ENCODE measurements around the gene PARVB.

The PARVB gene

DNA sequence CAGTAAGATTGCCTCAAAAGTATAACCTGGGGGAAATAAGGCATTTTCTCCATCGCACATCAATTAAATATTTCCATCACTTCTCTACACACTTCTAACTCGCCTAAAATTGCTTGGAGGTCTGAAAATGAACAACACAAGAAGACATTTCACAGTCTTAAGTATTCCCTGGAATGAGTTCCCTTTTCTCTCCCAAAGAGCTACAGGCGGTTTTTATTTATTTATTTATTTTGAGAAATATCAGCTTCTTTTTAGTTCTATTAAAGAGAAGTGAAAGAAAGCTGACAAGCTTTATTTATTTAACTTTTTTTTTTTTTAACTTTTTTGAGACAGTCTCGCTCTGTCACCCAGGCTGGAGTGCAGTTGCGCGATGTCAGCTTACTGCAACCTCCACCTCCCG lies 11.5 kb upstream of the PARVB start:
- TF ChIP-seq BCL11A (tag by site-specific recombination; IDR thresholded peaks at IDR 0.05; ENCODE audit: low read depth), result no peak
- TF ChIP-seq OSR2 (tag by site-specific recombination; IDR thresholded peaks at IDR 0.05), result no peak
- no peak for TF ChIP-seq ZBTB6 (tag by site-specific recombination; IDR thresholded peaks at IDR 0.05)
- TF ChIP-seq ZNF19 (tag by site-specific recombination; IDR thresholded peaks at IDR 0.05; ENCODE audit: low read depth), result no peak
- no peak for TF ChIP-seq ZBTB1 (tag by site-specific recombination; IDR thresholded peaks at IDR 0.05)
- no peak for TF ChIP-seq ZNF610 (tag by site-specific recombination; IDR thresholded peaks at IDR 0.05; ENCODE audit: borderline replicate concordance)
- no peak for TF ChIP-seq ZIC2 (tag by site-specific recombination; IDR thresholded peaks at IDR 0.05)
- TF ChIP-seq ZSCAN30 (tag by site-specific recombination; IDR thresholded peaks at IDR 0.05), result no peak
- TF ChIP-seq, protein P1, sequence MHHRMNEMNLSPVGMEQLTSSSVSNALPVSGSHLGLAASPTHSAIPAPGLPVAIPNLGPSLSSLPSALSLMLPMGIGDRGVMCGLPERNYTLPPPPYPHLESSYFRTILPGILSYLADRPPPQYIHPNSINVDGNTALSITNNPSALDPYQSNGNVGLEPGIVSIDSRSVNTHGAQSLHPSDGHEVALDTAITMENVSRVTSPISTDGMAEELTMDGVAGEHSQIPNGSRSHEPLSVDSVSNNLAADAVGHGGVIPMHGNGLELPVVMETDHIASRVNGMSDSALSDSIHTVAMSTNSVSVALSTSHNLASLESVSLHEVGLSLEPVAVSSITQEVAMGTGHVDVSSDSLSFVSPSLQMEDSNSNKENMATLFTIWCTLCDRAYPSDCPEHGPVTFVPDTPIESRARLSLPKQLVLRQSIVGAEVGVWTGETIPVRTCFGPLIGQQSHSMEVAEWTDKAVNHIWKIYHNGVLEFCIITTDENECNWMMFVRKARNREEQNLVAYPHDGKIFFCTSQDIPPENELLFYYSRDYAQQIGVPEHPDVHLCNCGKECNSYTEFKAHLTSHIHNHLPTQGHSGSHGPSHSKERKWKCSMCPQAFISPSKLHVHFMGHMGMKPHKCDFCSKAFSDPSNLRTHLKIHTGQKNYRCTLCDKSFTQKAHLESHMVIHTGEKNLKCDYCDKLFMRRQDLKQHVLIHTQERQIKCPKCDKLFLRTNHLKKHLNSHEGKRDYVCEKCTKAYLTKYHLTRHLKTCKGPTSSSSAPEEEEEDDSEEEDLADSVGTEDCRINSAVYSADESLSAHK (tag by site-specific recombination; IDR thresholded peaks at IDR 0.05), result no peak
- no peak for TF ChIP-seq ZFP37 (tag by site-specific recombination; IDR thresholded peaks at IDR 0.05)
- no peak for TF ChIP-seq OVOL3 (tag by site-specific recombination; IDR thresholded peaks at IDR 0.05)
- TF ChIP-seq MEIS1 (CRISPR knock-in tag; IDR thresholded peaks at IDR 0.05; ENCODE audit: borderline replicate concordance), result no peak
- TF ChIP-seq ZNF112 (tag by site-specific recombination; IDR thresholded peaks at IDR 0.05), result no peak
- no peak for TF ChIP-seq ZBTB48 (tag by site-specific recombination; IDR thresholded peaks at IDR 0.05)
- ChIA-PET POLR2A (no interaction called here), CTCF (interaction anchor here (0.7 to 1.3 kb wide), 4 partner anchors 8 to 768 kb away, joined by 3 to 6 read pairs (median 4); no protein-coding TSS in a partner anchor)
- H3K4me1 ChIP-seq (ENCODE audit: control insufficient read depth, insufficient read depth, low read length), result no peaks in the 10 kb centered on the region
- H3K27ac ChIP-seq (ENCODE audit: extremely low read depth, low read depth, low read length), result no peak overlapping the region
- no peaks in the 10 kb centered on the region for H3K36me3 ChIP-seq (ENCODE audit: control insufficient read depth in 2 of 2, insufficient read depth in 1 of 2, low read length in 2 of 2)
- no peaks in the 10 kb centered on the region for H3K9me3 ChIP-seq (ENCODE audit: control insufficient read depth, insufficient read depth, low read depth, low read length)
- H3K4me3 ChIP-seq (ENCODE audit: low read depth, low read length), result no peak overlapping the region

DNA sequence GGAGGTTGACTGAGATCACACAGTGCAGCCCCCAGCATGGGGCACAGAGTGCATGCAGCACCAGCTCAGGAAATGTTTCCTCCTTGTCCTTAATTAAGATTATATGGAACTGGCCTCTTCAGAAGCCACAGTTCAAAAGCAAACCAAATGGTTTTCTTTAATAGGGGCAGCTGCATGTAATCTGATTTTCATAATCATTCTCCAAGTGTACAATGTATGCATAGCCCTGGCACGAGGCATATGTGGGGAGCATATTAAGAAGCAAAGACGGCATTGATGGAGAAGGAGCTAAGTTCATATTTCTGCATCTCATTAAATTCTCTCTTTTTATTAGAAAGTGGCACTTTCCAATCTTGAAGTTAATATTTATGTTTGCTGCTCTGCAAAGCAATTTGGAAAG lies 9.9 kb upstream of the PARVB start:
- ChIA-PET CTCF (interaction anchor here (0.5 to 2.7 kb wide), 6 partner anchors 10 to 1753 kb away, joined by 3 to 13 read pairs (median 4); no protein-coding TSS in a partner anchor), POLR2A (interaction anchor here (1.2 kb wide), 1 partner anchor 10 kb away, joined by 3 read pairs; the partner anchor contains the start of gene PARVB)
- H3K4me3 ChIP-seq (ENCODE audit: low read depth, low read length), result no peak overlapping the region
- H3K9me3 ChIP-seq (ENCODE audit: control insufficient read depth, insufficient read depth, low read depth, low read length), result no peaks in the 10 kb centered on the region
- no peak overlapping the region for H3K27ac ChIP-seq (ENCODE audit: extremely low read depth, low read depth, low read length)
- no peaks in the 10 kb centered on the region for H3K36me3 ChIP-seq (ENCODE audit: control insufficient read depth in 2 of 2, insufficient read depth in 1 of 2, low read length in 2 of 2)
- no peaks in the 10 kb centered on the region for H3K4me1 ChIP-seq (ENCODE audit: control insufficient read depth, insufficient read depth, low read length)
- TF ChIP-seq EGR2 (tag by site-specific recombination; IDR thresholded peaks at IDR 0.05; ENCODE audit: low read depth) (no peak), ZNF311 (tag by site-specific recombination; IDR thresholded peaks at IDR 0.05; ENCODE audit: borderline replicate concordance) (no peak), ZNF660 (tag by site-specific recombination; IDR thresholded peaks at IDR 0.05) (no peak), ZNF274 (IDR thresholded peaks at IDR 0.05; ENCODE audit: low read length) (no peak), ZNF274 (tag by site-specific recombination; IDR thresholded peaks at IDR 0.05; ENCODE audit: borderline replicate concordance) (no peak), OSR2 (tag by site-specific recombination; IDR thresholded peaks at IDR 0.05) (no peak), ZBTB6 (tag by site-specific recombination; IDR thresholded peaks at IDR 0.05) (no peak), HOXC10 (CRISPR knock-in tag; IDR thresholded peaks at IDR 0.05) (no peak), ZNF645 (tag by site-specific recombination; IDR thresholded peaks at IDR 0.05) (no peak), ZNF548 (tag by site-specific recombination; IDR thresholded peaks at IDR 0.05) (no peak), ZNF426 (tag by site-specific recombination; IDR thresholded peaks at IDR 0.05) (no peak), ZNF76 (tag by site-specific recombination; IDR thresholded peaks at IDR 0.05; ENCODE audit: borderline replicate concordance, low read depth) (no peak), PRDM6 (tag by site-specific recombination; IDR thresholded peaks at IDR 0.05) (no peak)
- TF ChIP-seq, protein P2, sequence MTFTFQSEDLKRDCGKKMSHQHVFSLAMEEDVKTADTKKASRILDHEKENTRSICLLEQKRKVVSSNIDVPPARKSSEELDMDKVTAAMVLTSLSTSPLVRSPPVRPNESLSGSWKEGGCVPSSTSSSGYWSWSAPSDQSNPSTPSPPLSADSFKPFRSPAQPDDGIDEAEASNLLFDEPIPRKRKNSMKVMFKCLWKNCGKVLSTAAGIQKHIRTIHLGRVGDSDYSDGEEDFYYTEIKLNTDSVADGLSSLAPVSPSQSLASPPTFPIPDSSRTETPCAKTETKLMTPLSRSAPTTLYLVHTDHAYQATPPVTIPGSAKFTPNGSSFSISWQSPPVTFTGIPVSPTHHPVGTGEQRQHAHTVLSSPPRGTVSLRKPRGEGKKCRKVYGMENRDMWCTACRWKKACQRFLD (tag by site-specific recombination; IDR thresholded peaks at IDR 0.05), result no peak

Measured in HEK293 (cell line).